HUES6 (cell line): Measurements from ENCODE around the gene ASPM.
A peak's percentile ranks its signal among the peaks of the same experiment; 100 is the strongest.

Experiments used
- H3K27ac ChIP-seq: 2 replicates; pipeline ENCODE4 v1.7.0; 2013; ENCODE audit warnings: low read depth, mild to moderate bottlenecking, low read length, inconsistent platforms
- H3K27me3 ChIP-seq: 2 replicates; pipeline ENCODE4 v1.6.1; 2013; ENCODE audit warnings: low read length; ENCODE audit not compliant: control insufficient read depth, insufficient read depth
- H3K36me3 ChIP-seq: 2 replicates; pipeline ENCODE4 v1.6.1; 2013; ENCODE audit warnings: low read length; ENCODE audit not compliant: control insufficient read depth, insufficient read depth
- H3K4me1 ChIP-seq: 2 replicates; pipeline ENCODE4 v1.6.1; 2013; ENCODE audit warnings: low read length; ENCODE audit not compliant: control insufficient read depth, insufficient read depth
- H3K4me3 ChIP-seq: 2 replicates; pipeline ENCODE4 v1.5.1; 2013; ENCODE audit warnings: low read depth, low read length
- H3K9ac ChIP-seq: one replicate; pipeline ENCODE4 v1.6.1; 2013; ENCODE audit warnings: mild to moderate bottlenecking, low read length
- H3K9me3 ChIP-seq: 2 replicates; pipeline ENCODE4 v1.6.1; 2013; ENCODE audit warnings: low read depth, low read length; ENCODE audit not compliant: control insufficient read depth, insufficient read depth

The ASPM gene

GRCh38 chr1:197146101-197147095 is at the start of gene ASPM:
TSS of gene ASPM (minus strand) at chr1:197146669. CDS start at chr1:197146437, 232 bp downstream.
- peaks cover 7% of the 10 kb centered on the region for H3K4me1 ChIP-seq
- H3K9ac ChIP-seq = peak within 1 kb of the TSS; percentile 92
- H3K27ac ChIP-seq = peak within 1 kb of the TSS; percentile 89
- H3K4me3 ChIP-seq = peak within 1 kb of the TSS; percentile 95
- no peaks in the 10 kb centered on the region for H3K9me3 ChIP-seq
- peaks cover 24% of the 10 kb centered on the region for H3K36me3 ChIP-seq
- H3K27me3 ChIP-seq = no peaks in the 10 kb centered on the region

GRCh38 chr1:197195100-197195499 is 48.6 kb upstream of the ASPM start:
- no peaks in the 10 kb centered on the region for H3K27me3 ChIP-seq
- no peaks in the 10 kb centered on the region for H3K9me3 ChIP-seq
- H3K36me3 ChIP-seq = peaks cover 6% of the 10 kb centered on the region
- H3K4me3 ChIP-seq = no peak overlapping the region
- H3K9ac ChIP-seq = no peak overlapping the region
- H3K4me1 ChIP-seq = peaks cover 17% of the 10 kb centered on the region
- no peak overlapping the region for H3K27ac ChIP-seq

- H3K27ac ChIP-seq = no peak overlapping the region
- H3K4me3 ChIP-seq = no peak overlapping the region
- H3K9me3 ChIP-seq = no peaks in the 10 kb centered on the region
- no peak overlapping the region for H3K9ac ChIP-seq
- H3K27me3 ChIP-seq = no peaks in the 10 kb centered on the region
- peaks cover 44% of the 10 kb centered on the region for H3K36me3 ChIP-seq
- no peaks in the 10 kb centered on the region for H3K4me1 ChIP-seq
These were observed 37.7 kb upstream of the ASPM start for GRCh38 chr1:197184190-197184589.

DNA sequence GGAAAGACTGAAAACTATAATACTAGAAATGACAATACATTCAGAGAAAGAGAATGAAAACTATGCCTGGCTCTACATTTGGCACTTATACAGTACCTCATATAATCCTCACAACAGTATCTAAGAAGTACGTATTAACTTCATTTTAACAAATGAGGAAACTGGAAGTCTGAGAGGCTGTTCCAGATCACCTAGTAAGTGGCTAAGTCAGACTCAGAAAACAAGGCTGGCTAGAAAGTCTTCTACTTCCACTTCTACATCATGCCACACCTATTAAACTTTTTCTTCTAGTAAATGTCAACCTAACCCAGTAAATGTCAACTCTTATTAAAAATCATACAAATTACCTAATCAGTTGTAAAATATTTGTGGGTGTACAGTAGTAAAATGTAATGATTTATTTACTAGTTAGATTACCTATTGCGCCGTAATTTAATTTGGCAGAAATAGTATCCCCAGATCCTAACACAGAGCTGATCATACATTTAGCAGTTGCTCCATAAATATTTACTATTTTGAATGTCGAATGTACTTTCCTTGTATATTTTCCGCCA is 36.8 kb upstream of the ASPM start:
- Histone ChIP-seq H3K9me3 (no peaks in the 10 kb centered on the region), H3K27me3 (no peaks in the 10 kb centered on the region), H3K36me3 (peaks cover 47% of the 10 kb centered on the region), H3K4me3 (no peak overlapping the region), H3K27ac (no peak overlapping the region), H3K9ac (no peak overlapping the region), H3K4me1 (no peaks in the 10 kb centered on the region)

DNA sequence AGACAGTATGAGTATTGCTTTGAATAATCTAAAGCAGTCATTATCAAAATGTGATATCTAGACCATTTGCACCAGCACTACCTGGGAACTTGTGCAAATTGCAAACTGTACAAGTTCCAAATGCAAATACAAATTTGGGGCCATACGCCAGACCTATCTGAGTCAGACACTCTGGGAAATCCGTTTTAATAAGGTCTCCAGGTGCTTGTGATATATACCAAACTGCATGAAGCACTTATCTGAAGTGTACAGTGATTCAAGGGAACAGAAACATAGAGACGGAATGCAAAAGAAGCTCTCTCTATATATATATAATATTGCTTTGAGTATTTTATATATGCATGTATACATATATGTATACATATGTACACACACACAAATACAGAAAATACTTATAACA is 36.2 kb upstream of the ASPM start:
- Histone ChIP-seq H3K27ac (no peak overlapping the region), H3K36me3 (peaks cover 41% of the 10 kb centered on the region), H3K27me3 (no peaks in the 10 kb centered on the region), H3K9ac (no peak overlapping the region), H3K9me3 (no peaks in the 10 kb centered on the region), H3K4me3 (no peak overlapping the region), H3K4me1 (no peaks in the 10 kb centered on the region)

DNA sequence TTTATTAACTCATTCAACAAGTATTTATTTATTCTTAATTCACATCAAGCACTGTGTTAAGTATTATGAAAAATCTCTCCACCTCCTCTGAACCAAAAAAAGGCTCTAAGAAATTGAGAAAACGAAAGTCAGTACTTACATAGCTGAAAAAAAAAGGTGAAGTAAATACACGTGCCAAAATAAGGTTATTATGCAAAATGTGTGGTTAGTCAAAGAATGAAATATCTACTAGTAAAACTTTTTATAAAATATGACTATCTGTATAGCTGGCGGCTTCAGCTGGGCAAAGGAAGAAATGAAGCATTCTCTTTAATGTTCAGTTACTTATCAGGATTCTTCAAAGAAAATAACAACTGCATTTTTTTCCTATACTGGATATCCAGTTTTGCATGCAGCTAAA is 35.5 kb upstream of the ASPM start:
- H3K4me1 ChIP-seq = no peaks in the 10 kb centered on the region
- no peak overlapping the region for H3K9ac ChIP-seq
- peaks cover 38% of the 10 kb centered on the region for H3K36me3 ChIP-seq
- no peaks in the 10 kb centered on the region for H3K9me3 ChIP-seq
- H3K4me3 ChIP-seq = no peak overlapping the region
- no peaks in the 10 kb centered on the region for H3K27me3 ChIP-seq
- H3K27ac ChIP-seq = no peak overlapping the region

GRCh38 chr1:197180252-197180878 is 33.9 kb upstream of the ASPM start:
- H3K36me3 ChIP-seq = peaks cover 33% of the 10 kb centered on the region
- no peak overlapping the region for H3K27ac ChIP-seq
- no peak overlapping the region for H3K4me3 ChIP-seq
- H3K4me1 ChIP-seq = no peaks in the 10 kb centered on the region
- H3K27me3 ChIP-seq = no peaks in the 10 kb centered on the region
- no peaks in the 10 kb centered on the region for H3K9me3 ChIP-seq
- H3K9ac ChIP-seq = no peak overlapping the region

DNA sequence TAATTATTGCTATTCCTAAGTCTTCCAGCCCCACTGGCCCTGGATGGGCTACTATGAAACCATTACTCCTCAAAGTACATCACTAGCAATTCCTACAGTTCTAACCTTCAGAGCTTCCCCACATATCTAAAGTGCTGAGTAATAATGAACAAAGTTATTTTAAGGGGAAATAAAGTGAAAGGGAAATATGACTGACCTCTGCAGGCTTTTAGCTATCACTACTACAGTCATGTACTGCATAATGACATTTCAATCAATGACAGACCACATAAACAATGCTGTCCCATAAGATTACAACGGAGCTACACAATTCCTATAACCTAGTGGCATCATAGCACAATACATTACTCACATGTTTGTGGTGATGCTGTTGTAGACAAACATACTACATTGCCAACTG is 32.5 kb upstream of the ASPM start:
- Histone ChIP-seq H3K27ac (no peak overlapping the region), H3K27me3 (no peaks in the 10 kb centered on the region), H3K9me3 (no peaks in the 10 kb centered on the region), H3K36me3 (peaks cover 40% of the 10 kb centered on the region), H3K4me3 (no peak overlapping the region), H3K9ac (no peak overlapping the region), H3K4me1 (no peaks in the 10 kb centered on the region)

DNA sequence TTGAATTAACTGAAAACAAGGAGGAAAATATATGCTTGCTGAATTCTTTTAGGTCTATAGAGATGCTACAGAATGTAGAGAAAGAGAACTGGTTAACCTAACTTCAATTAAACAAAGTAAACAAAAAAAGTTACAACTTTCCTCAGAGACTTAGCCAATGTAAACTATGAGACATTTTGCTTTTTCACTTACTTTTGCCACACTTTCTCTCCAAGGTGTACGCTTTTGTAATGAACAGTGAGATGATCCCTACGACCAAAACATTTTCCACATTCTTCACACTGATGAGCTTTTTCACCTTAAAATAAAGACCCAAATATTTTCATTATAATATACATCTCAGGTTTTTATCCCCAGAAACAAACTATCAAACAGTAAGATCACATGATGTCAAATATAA is 28.3 kb upstream of the ASPM start:
- Histone ChIP-seq H3K36me3 (peaks cover 39% of the 10 kb centered on the region), H3K27ac (no peak overlapping the region), H3K9me3 (no peaks in the 10 kb centered on the region), H3K4me3 (no peak overlapping the region), H3K4me1 (no peaks in the 10 kb centered on the region), H3K9ac (no peak overlapping the region), H3K27me3 (no peaks in the 10 kb centered on the region)

GRCh38 chr1:197173571-197174507 is 27.4 kb upstream of the ASPM start:
- no peak overlapping the region for H3K9ac ChIP-seq
- H3K27me3 ChIP-seq = no peaks in the 10 kb centered on the region
- no peaks in the 10 kb centered on the region for H3K4me1 ChIP-seq
- peaks cover 32% of the 10 kb centered on the region for H3K36me3 ChIP-seq
- no peak overlapping the region for H3K27ac ChIP-seq
- no peak overlapping the region for H3K4me3 ChIP-seq
- H3K9me3 ChIP-seq = no peaks in the 10 kb centered on the region
